Hepatic stellate cell (primary cell): ENCODE data around the gene ZNF669.

Source experiments
- DNase-seq: peaks from one replicate; pipeline ENCODE4 v3.0.0; 2011; ENCODE audit warnings: low spot score

ZNF669 gene

GRCh38 chr1:247060771-247061170 is 43.4 kb downstream of the ZNF669 start:
- DNase-seq, result no peak

- DNase-seq, result no peak
Observed at GRCh38 chr1:247056071-247056470, 48.1 kb downstream of the ZNF669 start.

DNA sequence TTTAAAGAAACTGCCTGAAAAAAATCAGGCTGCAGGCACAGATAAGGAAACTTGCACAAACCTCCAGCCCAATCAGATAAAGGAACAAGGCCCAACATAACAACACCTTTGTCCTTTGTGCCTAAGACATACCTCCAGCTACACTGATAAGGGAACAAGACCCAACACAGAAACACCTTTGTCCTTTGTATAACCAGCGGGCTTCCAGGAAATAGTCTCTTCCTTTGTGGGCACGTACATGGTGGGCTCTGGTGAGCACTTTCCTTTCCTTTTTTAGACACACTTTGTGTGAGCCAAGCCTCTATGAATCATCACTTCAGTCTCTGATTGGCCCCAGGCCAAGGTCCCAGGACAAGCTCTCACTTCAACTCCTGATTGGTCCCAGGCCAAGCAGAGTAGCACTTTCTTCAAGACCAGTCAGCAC is 49.2 kb downstream of the ZNF669 start:
- no peak for DNase-seq
